AG04450 (cell line): Measurements from ENCODE around the gene SPDL1. TPM values are rescaled to one million over a fixed set of nuclear protein-coding genes. Genes with fewer than 3 reads are reported as not detected.

Source experiments
- CTCF ChIA-PET: fragments of 300-600, 350-600 bp; formaldehyde crosslinking; extraction: SDS; loops from one replicate; lab custom pipeline; 2022; ENCODE audit warnings: antibody characterized with exemption, inconsistent platforms; lab: Charles Lee
- POLR2A ChIA-PET: fragments of 350-600 bp; formaldehyde crosslinking; extraction: SDS; loops from one replicate; lab custom pipeline; 2021; ENCODE audit warnings: antibody characterized with exemption, inconsistent platforms; lab: Yijun Ruan, JAX
- DNase-seq: peaks from one replicate; pipeline ENCODE4 v3.0.0-alpha.2; 2011; ENCODE audit warnings: low read depth, low spot score
- H3K27ac ChIP-seq: one replicate; pipeline ENCODE4 v1.5.1; 2012; ENCODE audit warnings: low read depth, low read length, control low read depth
- H3K27me3 ChIP-seq: one replicate; pipeline ENCODE4 v1.6.0; 2012; ENCODE audit warnings: low read length; ENCODE audit not compliant: control insufficient read depth, insufficient read depth
- H3K4me3 ChIP-seq: 2 replicates; pipeline ENCODE4 v1.5.1; 2011; ENCODE audit warnings: mild to moderate bottlenecking, low read depth, low read length, control low read depth
- H3K9me3 ChIP-seq: 2 replicates; pipeline ENCODE4 v1.5.1; 2012; ENCODE audit warnings: low read length; ENCODE audit not compliant: control insufficient read depth, insufficient read depth
- CTCF ChIP-seq: IDR thresholded peaks from 2 replicates; pipeline ENCODE4 v1.5.1; 2011; ENCODE audit warnings: low read depth, low read length, control low read depth, inconsistent platforms
- polyA plus RNA-seq: library from polyadenylated mRNA; depleted of rRNA; stranded (reverse); fragments of >200 nt; gene quantifications from 2 replicates; pipeline ENCODE4 v1.2.3, GENCODE V29; 2011

Gene SPDL1
- polyA plus RNA-seq, 1 experiment, result 22.7 TPM

GRCh38 chr5:169599451-169599850 lies 15.9 kb downstream of the SPDL1 start:
- DNase-seq, result no peak
- Histone ChIP-seq H3K27me3 (no peaks in the 10 kb centered on the region), H3K4me3 (no peak overlapping the region), H3K27ac (no peak overlapping the region), H3K9me3 (no peaks in the 10 kb centered on the region)
- CTCF ChIA-PET, result interaction anchor here (0.6 to 2.0 kb wide), 2 partner anchors 247 to 472 kb away, joined by 3 to 4 read pairs; no protein-coding TSS in a partner anchor
- TF ChIP-seq CTCF, result no peak
- POLR2A ChIA-PET, result interaction anchor here (0.5 kb wide), 1 partner anchor 16 kb away, joined by 5 read pairs; the partner anchor contains the start of gene SPDL1

- Histone ChIP-seq H3K27me3 (no peaks in the 10 kb centered on the region), H3K27ac (no peak overlapping the region), H3K4me3 (no peak overlapping the region), H3K9me3 (no peaks in the 10 kb centered on the region)
- ChIA-PET CTCF (interaction anchor here (1.0 kb wide), 1 partner anchor 378 kb away, joined by 3 read pairs; no protein-coding TSS in a partner anchor), POLR2A (interaction anchor here (0.6 kb wide), 1 partner anchor 19 kb away, joined by 3 read pairs; the partner anchor contains the start of gene SPDL1)
- no peak for DNase-seq
- TF ChIP-seq CTCF, result no peak
These were observed 19.0 kb downstream of the SPDL1 start for GRCh38 chr5:169602535-169602934.

- DNase-seq, result no peak
- H3K9me3 ChIP-seq, result 0 out of 2 replicates have a peak, but pooled peaks cover 2% of the 10 kb centered on the region
- H3K27me3 ChIP-seq, result no peaks in the 10 kb centered on the region
- H3K4me3 ChIP-seq, result no peak overlapping the region
- TF ChIP-seq CTCF, result no peak
- H3K27ac ChIP-seq, result no peak overlapping the region
- ChIA-PET POLR2A (no interaction called here), CTCF (interaction anchor here (1.0 to 1.8 kb wide), 4 partner anchors 24 to 619 kb away, joined by 3 to 9 read pairs (median 5); partner anchors contain the start of gene INSYN2B)
These were observed 22.7 kb downstream of the SPDL1 start for GRCh38 chr5:169606279-169606678.

- H3K27ac ChIP-seq, result no peak overlapping the region
- ChIA-PET POLR2A (no interaction called here), CTCF (interaction anchor here (1.0 to 1.6 kb wide), 2 partner anchors 94 to 372 kb away, joined by 3 to 5 read pairs; partner anchors contain the start of gene INSYN2B)
- no peak for DNase-seq
- H3K9me3 ChIP-seq, result 0 out of 2 replicates have a peak, but pooled peaks cover 2% of the 10 kb centered on the region
- TF ChIP-seq CTCF, result no peak
- no peaks in the 10 kb centered on the region for H3K27me3 ChIP-seq
- H3K4me3 ChIP-seq, result no peak overlapping the region
These were observed 24.3 kb downstream of the SPDL1 start for GRCh38 chr5:169607882-169608281.

- H3K27ac ChIP-seq, result no peak overlapping the region
- CTCF ChIA-PET, result no interaction called here
- no peak for TF ChIP-seq CTCF
- no peaks in the 10 kb centered on the region for H3K27me3 ChIP-seq
- DNase-seq, result no peak
- 0 out of 2 replicates have a peak, but pooled peaks cover 2% of the 10 kb centered on the region for H3K9me3 ChIP-seq
- H3K4me3 ChIP-seq, result no peak overlapping the region
- POLR2A ChIA-PET, result no interaction called here
These were observed 26.1 kb downstream of the SPDL1 start for GRCh38 chr5:169609716-169610115.
